HG02840 (cell line): ENCODE measurements around the gene UAP1.

Experiments used
- ATAC-seq: cut with Tn5 transposase; IDR thresholded peaks from one replicate; pipeline ENCODE4 v1.9.1; 2021; ENCODE audit warnings: mild to moderate bottlenecking, moderate library complexity, moderate number of reproducible peaks; ENCODE audit not compliant: unreplicated experiment, low FRiP score

Gene UAP1

DNA sequence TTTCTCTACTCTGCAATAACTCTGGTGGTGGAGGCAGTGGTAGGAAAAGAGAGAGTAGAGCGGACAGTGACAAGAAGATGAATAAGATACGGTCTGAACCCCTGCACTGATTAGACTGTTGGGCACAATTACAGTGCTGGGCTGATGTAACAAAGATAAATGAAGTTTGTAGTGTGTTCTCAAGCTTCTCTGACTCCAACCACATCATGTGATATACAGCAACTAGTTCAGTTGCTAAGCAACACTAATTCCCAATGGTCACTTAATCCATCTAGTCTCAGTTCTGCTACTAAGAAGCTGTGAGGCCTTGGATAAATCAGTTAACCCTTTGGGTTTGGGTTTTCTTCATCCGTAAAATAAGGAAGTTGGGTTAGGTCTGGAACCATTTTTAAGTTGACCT, 88.1 kb downstream of the UAP1 start:
- no peak for ATAC-seq
